Pericardium fibroblast (primary cell): Measurements from ENCODE around the gene SMIM8. TPM values are rescaled to one million over a fixed set of nuclear protein-coding genes. Genes with fewer than 3 reads are reported as not detected.

ENCODE experiments used
- total RNA-seq: library from RNA; depleted of rRNA; stranded (reverse); fragments of >200 nt; gene quantifications from 2 replicates; pipeline ENCODE4 v1.2.3, GENCODE V29; 2015

Gene SMIM8, protein sequence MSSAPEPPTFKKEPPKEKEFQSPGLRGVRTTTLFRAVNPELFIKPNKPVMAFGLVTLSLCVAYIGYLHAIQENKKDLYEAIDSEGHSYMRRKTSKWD
- 2.1 and 4.4 TPM in 2 replicates for total RNA-seq

DNA sequence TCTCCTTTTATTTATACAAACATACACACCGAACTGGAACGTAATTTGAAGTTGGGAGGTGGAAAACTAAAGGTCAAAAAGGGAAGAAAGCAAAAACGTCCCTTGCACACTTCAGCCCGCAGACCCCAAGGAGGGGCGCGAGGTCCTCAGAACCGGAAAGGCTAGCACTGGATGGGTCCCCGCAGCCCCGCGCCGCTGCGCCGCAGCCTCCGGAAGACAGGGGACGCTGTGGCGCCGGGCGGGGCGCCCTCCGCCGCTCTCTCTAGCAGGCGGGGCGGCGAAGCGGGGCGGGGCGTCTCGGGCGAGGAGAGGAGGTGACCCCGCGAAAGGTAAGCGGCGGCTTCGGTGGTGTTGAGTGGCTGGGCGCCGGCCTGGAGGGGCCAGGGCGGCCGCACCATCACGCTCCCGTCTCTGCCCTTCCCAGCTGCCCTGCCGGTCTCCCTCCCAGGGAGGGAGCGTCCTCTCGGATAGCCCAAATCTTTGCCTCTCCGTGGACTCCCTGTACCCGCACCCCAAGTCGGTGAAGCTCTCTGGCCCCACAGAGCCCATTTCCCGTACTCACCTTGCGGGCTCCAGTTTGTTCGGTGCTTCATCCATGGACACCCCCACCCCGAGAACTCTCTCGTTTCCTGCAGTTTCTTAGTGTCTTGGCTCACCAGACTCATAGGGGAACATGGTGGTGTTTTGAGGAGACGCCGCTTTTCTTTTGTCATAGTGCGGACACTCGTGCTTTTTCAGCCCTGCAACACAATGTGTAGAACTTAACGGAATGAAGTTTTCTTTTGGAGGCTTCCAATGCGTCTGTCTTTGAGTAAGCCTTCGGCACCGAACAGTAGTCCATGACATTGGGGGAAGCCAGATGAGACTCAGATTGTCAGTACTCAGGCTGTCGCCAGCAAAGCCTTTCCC is at the start of gene SMIM8:
TSS of gene SMIM8 (plus strand) at position 285 of the 909 bp plus-strand sequence. CDS start 14,444 bp downstream, outside the sequence.

DNA sequence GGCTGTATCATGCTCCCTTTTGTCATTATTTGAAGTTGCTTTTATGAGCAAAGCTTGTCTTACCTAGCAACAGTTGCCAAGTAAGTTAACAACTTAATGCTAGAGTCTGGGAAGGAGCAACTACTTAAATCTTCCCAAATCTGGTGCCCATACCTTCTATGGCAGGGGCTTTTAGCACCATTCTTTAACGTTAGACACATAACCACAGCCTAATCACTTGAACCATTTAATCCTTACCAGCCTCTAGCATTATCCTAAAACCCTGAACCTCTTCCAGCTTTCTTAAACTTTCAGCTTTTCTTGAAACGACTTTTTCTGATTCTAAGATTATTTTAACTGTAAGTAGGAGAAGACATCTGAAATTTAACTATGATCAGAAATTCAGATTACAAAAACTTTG is 22.3 kb downstream of the SMIM8 start, which contains the start of gene C6orf163:
TSS of gene C6orf163 (plus strand) at position 83 of the 400 bp plus-strand sequence. CDS start at position 370, 287 bp downstream.

Other genes starting within 250 kb of the SMIM8 start
- not detected in 2 replicates for gene CGA, start 227.5 kb upstream of the SMIM8 start, total RNA-seq
- gene ZNF292, start 167.0 kb upstream of the SMIM8 start, total RNA-seq: 12.5 and 14.0 TPM in 2 replicates
- not detected in 2 replicates for gene GJB7, start 6.7 kb downstream of the SMIM8 start, total RNA-seq
- 0.09 and 0.12 TPM in 2 replicates for gene C6orf163, start 22.2 kb downstream of the SMIM8 start, total RNA-seq
- gene CFAP206, start 85.4 kb downstream of the SMIM8 start, total RNA-seq: 0.12 TPM in 1 of 2 replicates, not detected in the other
- 15.2 and 20.4 TPM in 2 replicates for gene SLC35A1, start 150.4 kb downstream of the SMIM8 start, total RNA-seq